B cell (primary cell): ENCODE data around the gene AMIGO2. TPM values are rescaled to one million over a fixed set of nuclear protein-coding genes. Genes with fewer than 3 reads are reported as not detected.

Experiments
- ATAC-seq: fragments of 200-7000 bp; cut with Tn5 transposase; one replicate; pipeline ENCODE4 v1.10.0; 2021; ENCODE audit warnings: low read depth, mild to moderate bottlenecking, moderate number of reproducible peaks, moderate library complexity
- CTCF ChIA-PET: fragments of 350-600 bp; sonication (Branson Sonifier 250); formaldehyde crosslinking; loops from one replicate; lab custom pipeline; 2021; ENCODE audit warnings: antibody characterized with exemption, inconsistent platforms; lab: Charles Lee
- POLR2A ChIA-PET: fragments of 350-600 bp; sonication (Branson Sonifier 250); formaldehyde crosslinking; loops from one replicate; lab custom pipeline; 2021; ENCODE audit warnings: antibody characterized with exemption; lab: Charles Lee
- DNase-seq: peaks from one replicate; pipeline ENCODE4 v3.0.0; 2013
- H2AFZ ChIP-seq: 2 replicates; pipeline ENCODE4 v1.6.1; 2012; ENCODE audit warnings: mild to moderate bottlenecking, low read depth, low read length; ENCODE audit not compliant: insufficient read depth, poor library complexity, severe bottlenecking
- H3K27ac ChIP-seq, 2 donors: 1 replicate in 1 of 2; 2 replicates in 1 of 2; pipeline ENCODE4 v1.5.1; 2012 to 2013; ENCODE audit warnings: low read length in 2 of 2, mild to moderate bottlenecking in 2 of 2, moderate library complexity in 1 of 2
- H3K27me3 ChIP-seq, 4 experiments: fragments of 200-600 bp in 1 of 4; sonication (generic) in 1 of 4; replicated peaks in 1 of 4; 1 replicate in 2 of 4; 2 replicates in 2 of 4; pipeline versions ENCODE4 v1.6.1 to v1.7.0; 2013 to 2016; ENCODE audit warnings: low read length in 3 of 4, mild to moderate bottlenecking in 2 of 4, mixed read lengths in 1 of 4, moderate library complexity in 1 of 4; ENCODE audit not compliant: insufficient read depth in 4 of 4, control insufficient read depth in 3 of 4; ENCODE audit errors: control extremely low read depth in 1 of 4
- H3K36me3 ChIP-seq, 2 experiments: replicated peaks in 1 of 2; 1 replicate in 1 of 2; 2 replicates in 1 of 2; pipeline versions ENCODE4 v1.6.1 to v1.7.1; 2013; ENCODE audit warnings: low read length in 1 of 2; ENCODE audit not compliant: insufficient read depth in 2 of 2, control insufficient read depth in 1 of 2; ENCODE audit errors: control extremely low read depth in 1 of 2, extremely low read depth in 1 of 2
- H3K4me1 ChIP-seq, 2 donors: fragments of 200-600 bp in 1 of 2; sonication (generic) in 1 of 2; 1 replicate in 1 of 2; 2 replicates in 1 of 2; pipeline versions ENCODE4 v1.5.1 to v1.6.1; 2013 to 2017; ENCODE audit warnings: low read length in 2 of 2; ENCODE audit not compliant: control insufficient read depth in 2 of 2, insufficient read depth in 2 of 2
- H3K4me2 ChIP-seq: replicated peaks from 2 replicates; pipeline ENCODE3; 2012; ENCODE audit warnings: mild to moderate bottlenecking, low read depth, low read length; ENCODE audit not compliant: poor library complexity, severe bottlenecking
- H3K4me3 ChIP-seq, 5 experiments: fragments of 200-600 bp in 1 of 5; sonication (generic) in 1 of 5; 1 replicate in 3 of 5; 2 replicates in 2 of 5; pipeline versions ENCODE4 v1.5.1 to v1.7.0; 2011 to 2016; ENCODE audit warnings: low read length in 4 of 5, mild to moderate bottlenecking in 4 of 5, low read depth in 2 of 5, control low read depth in 1 of 5, moderate library complexity in 1 of 5; ENCODE audit not compliant: insufficient read depth in 1 of 5; ENCODE audit errors: control extremely low read depth in 1 of 5, extremely low read depth in 1 of 5
- H3K79me2 ChIP-seq: fragments of 200-600 bp; sonication (generic); one replicate; pipeline ENCODE4 v1.6.0; 2016; ENCODE audit warnings: low read length; ENCODE audit not compliant: control insufficient read depth, insufficient read depth
- H3K9ac ChIP-seq: fragments of 200-600 bp; sonication (generic); 2 replicates; pipeline ENCODE4 v1.6.1; 2017; ENCODE audit warnings: mild to moderate bottlenecking, low read length, moderate library complexity
- H3K9me3 ChIP-seq, 3 donors: one replicate each; pipeline versions ENCODE4 v1.6.1 to v1.7.1; 2013; ENCODE audit warnings: low read length in 2 of 3; ENCODE audit not compliant: control insufficient read depth in 2 of 3, insufficient read depth in 1 of 3; ENCODE audit errors: control extremely low read depth in 1 of 3
- H4K20me1 ChIP-seq: 2 replicates; pipeline ENCODE4 v1.6.0; 2012; ENCODE audit warnings: mild to moderate bottlenecking, low read length; ENCODE audit not compliant: insufficient read depth, control insufficient read depth, poor library complexity, severe bottlenecking
- H3K27ac Mint-ChIP-seq: one replicate; pipeline ENCODE4 v1.8.0; 2021; ENCODE audit warnings: mixed read lengths
- H3K27me3 Mint-ChIP-seq: one replicate; pipeline ENCODE4 v1.8.0; 2021; ENCODE audit warnings: mixed read lengths
- H3K4me1 Mint-ChIP-seq: one replicate; pipeline ENCODE4 v1.8.0; 2021; ENCODE audit warnings: mixed read lengths
- H3K4me3 Mint-ChIP-seq: one replicate; pipeline ENCODE4 v1.8.0; 2021; ENCODE audit warnings: mixed read lengths
- H3K9me3 Mint-ChIP-seq: one replicate; pipeline ENCODE4 v1.8.0; 2022; ENCODE audit warnings: mixed read lengths; ENCODE audit not compliant: insufficient read depth
- CTCF ChIP-seq: fragments of 200-600 bp; IDR thresholded peaks from one replicate; pipeline ENCODE4 v1.8.0; 2022; ENCODE audit warnings: antibody characterized with exemption, mild to moderate bottlenecking
- EZH2 ChIP-seq: IDR thresholded peaks from 2 replicates; pipeline ENCODE4 v1.6.1; 2012; ENCODE audit warnings: borderline replicate concordance, low read depth, mild to moderate bottlenecking, moderate library complexity, low read length; ENCODE audit not compliant: insufficient read depth, poor library complexity, severe bottlenecking
- WGBS: methylation state at CpG from one replicate; pipeline ENCODE4 v1.1.5; 2013; ENCODE audit warnings: missing lambda C conversion rate; ENCODE audit not compliant: insufficient coverage; 5-methylcytosine and 5-hydroxymethylcytosine counted together
- intact Hi-C: fragments of 100-400 bp; cut with micrococcal nuclease; formaldehyde crosslinking; loops from one replicate; pipeline ENCODE4 v1.10.0; 2022
- polyA plus RNA-seq: library from polyadenylated mRNA; depleted of rRNA; stranded (reverse); fragments of >200 nt; gene quantifications from 2 replicates; pipeline ENCODE4 v1.2.3, GENCODE V29; 2012
- total RNA-seq, 2 donors: library from RNA; stranded (reverse); fragments of 120-200 nt in 1 of 2; gene quantifications; 1 replicate in 1 of 2; 2 replicates in 1 of 2; pipeline versions ENCODE4 v1.2.3 to v1.2.4, GENCODE V29; 2013 to 2022

Gene AMIGO2
- total and polyA plus RNA-seq, 2 donors (not counting 1 experiment from before 2014, with no cell fraction given), result 10.4 to 11.8 TPM

GRCh38 chr12:47111854-47112253 lies 32.1 kb upstream of the AMIGO2 start:
- Histone ChIP-seq H3K27ac (no peak overlapping the region), H2AFZ (no peak overlapping the region), H3K4me2 (no peak overlapping the region), H3K9me3 (no peaks in the 10 kb centered on the region), H3K9ac (no peak overlapping the region), H3K36me3 (peaks cover 0 to 8% of the 10 kb centered on the region in 2 experiments), H3K27me3 (no peaks in the 10 kb centered on the region), H3K79me2 (no peaks in the 10 kb centered on the region), H3K4me1 (no peaks in the 10 kb centered on the region), H4K20me1 (no peaks in the 10 kb centered on the region), H3K4me3 (no peak overlapping the region)
- Mint-ChIP-seq H3K4me3 (no peak overlapping the region), H3K4me1 (no peaks in the 10 kb centered on the region), H3K27me3 (no peaks in the 10 kb centered on the region), H3K27ac (no peak overlapping the region), H3K9me3 (no peaks in the 10 kb centered on the region)
- CTCF ChIA-PET, result interaction anchor here (1.4 kb wide), 1 partner anchor 196 kb away, joined by 3 read pairs; no protein-coding TSS in a partner anchor
- ATAC-seq, result no peak
- POLR2A ChIA-PET, result no interaction called here
- WGBS, result no CpG with 5 or more reads among the region's 6 CpGs
- intact Hi-C loops, result no loop called here
- TF ChIP-seq EZH2 (no peak), CTCF (no peak)
- DNase-seq, result no peak

- no peaks in the 10 kb centered on the region for H4K20me1 ChIP-seq
- Mint-ChIP-seq H3K4me1 (no peaks in the 10 kb centered on the region), H3K9me3 (no peaks in the 10 kb centered on the region), H3K4me3 (no peak overlapping the region), H3K27me3 (no peaks in the 10 kb centered on the region), H3K27ac (no peak overlapping the region)
- no peaks in the 10 kb centered on the region for H3K27me3 ChIP-seq
- intact Hi-C loops, result no loop called here
- WGBS, result no CpG with 5 or more reads among the region's 2 CpGs
- DNase-seq (no peak), ATAC-seq (no peak)
- no peak overlapping the region for H3K9ac ChIP-seq
- CTCF ChIA-PET, result interaction anchor here (1.4 kb wide), 1 partner anchor 196 kb away, joined by 3 read pairs; no protein-coding TSS in a partner anchor
- H3K27ac ChIP-seq, result no peak overlapping the region
- H2AFZ ChIP-seq, result no peak overlapping the region
- H3K4me2 ChIP-seq, result no peak overlapping the region
- POLR2A ChIA-PET, result no interaction called here
- H3K4me3 ChIP-seq, result no peak overlapping the region
- H3K9me3 ChIP-seq, result no peaks in the 10 kb centered on the region
- TF ChIP-seq CTCF, result no peak
- TF ChIP-seq EZH2, result no peak
- peaks cover 0 to 10% of the 10 kb centered on the region in 2 experiments for H3K36me3 ChIP-seq
- H3K4me1 ChIP-seq, result no peaks in the 10 kb centered on the region
- H3K79me2 ChIP-seq, result no peaks in the 10 kb centered on the region
These were observed 31.6 kb upstream of the AMIGO2 start for GRCh38 chr12:47111392-47111778.
